Fibroblast of mammary gland (primary cell): ENCODE results near the gene HNRNPA1.

Experiments used
- DNase-seq: peaks from one replicate; pipeline ENCODE4 v3.0.0-alpha.2; 2010; ENCODE audit warnings: low read depth
- H3K4me3 ChIP-seq: 2 replicates; pipeline ENCODE4 v1.5.1; 2011; ENCODE audit warnings: low read depth, mild to moderate bottlenecking, low read length, moderate library complexity; ENCODE audit not compliant: control insufficient read depth
- TF ChIP-seq, protein P1 (sequence below): conservative IDR thresholded peaks from 2 replicates; pipeline ENCODE4 v1.5.1; 2011; ENCODE audit warnings: low read depth, low read length, inconsistent platforms; ENCODE audit not compliant: control insufficient read depth, insufficient read depth

The HNRNPA1 gene

GRCh38 chr12:54292083-54292930 lies 11.8 kb downstream of the HNRNPA1 start:
- H3K4me3 ChIP-seq: no peak overlapping the region
- TF ChIP-seq, protein P1, sequence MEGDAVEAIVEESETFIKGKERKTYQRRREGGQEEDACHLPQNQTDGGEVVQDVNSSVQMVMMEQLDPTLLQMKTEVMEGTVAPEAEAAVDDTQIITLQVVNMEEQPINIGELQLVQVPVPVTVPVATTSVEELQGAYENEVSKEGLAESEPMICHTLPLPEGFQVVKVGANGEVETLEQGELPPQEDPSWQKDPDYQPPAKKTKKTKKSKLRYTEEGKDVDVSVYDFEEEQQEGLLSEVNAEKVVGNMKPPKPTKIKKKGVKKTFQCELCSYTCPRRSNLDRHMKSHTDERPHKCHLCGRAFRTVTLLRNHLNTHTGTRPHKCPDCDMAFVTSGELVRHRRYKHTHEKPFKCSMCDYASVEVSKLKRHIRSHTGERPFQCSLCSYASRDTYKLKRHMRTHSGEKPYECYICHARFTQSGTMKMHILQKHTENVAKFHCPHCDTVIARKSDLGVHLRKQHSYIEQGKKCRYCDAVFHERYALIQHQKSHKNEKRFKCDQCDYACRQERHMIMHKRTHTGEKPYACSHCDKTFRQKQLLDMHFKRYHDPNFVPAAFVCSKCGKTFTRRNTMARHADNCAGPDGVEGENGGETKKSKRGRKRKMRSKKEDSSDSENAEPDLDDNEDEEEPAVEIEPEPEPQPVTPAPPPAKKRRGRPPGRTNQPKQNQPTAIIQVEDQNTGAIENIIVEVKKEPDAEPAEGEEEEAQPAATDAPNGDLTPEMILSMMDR: no peak
- no peak for DNase-seq

DNA sequence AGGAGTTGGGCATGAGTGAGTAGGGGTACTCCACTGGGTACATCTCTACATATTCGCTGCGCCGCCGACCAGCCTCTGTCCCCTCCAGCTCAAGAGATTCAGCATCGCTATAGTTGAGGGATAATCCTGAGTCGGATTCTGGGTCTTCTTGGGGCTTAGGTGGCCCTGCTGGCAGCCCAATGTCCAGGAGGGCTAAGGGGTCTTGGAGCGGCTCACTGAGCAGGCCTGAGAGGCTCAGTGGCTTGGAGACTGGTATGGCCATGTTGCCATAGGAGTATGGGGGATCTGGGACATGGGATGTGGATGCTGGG lies 12.4 kb downstream of the HNRNPA1 start:
- no peak overlapping the region for H3K4me3 ChIP-seq
- TF ChIP-seq, protein P1: no peak
- no peak for DNase-seq

DNA sequence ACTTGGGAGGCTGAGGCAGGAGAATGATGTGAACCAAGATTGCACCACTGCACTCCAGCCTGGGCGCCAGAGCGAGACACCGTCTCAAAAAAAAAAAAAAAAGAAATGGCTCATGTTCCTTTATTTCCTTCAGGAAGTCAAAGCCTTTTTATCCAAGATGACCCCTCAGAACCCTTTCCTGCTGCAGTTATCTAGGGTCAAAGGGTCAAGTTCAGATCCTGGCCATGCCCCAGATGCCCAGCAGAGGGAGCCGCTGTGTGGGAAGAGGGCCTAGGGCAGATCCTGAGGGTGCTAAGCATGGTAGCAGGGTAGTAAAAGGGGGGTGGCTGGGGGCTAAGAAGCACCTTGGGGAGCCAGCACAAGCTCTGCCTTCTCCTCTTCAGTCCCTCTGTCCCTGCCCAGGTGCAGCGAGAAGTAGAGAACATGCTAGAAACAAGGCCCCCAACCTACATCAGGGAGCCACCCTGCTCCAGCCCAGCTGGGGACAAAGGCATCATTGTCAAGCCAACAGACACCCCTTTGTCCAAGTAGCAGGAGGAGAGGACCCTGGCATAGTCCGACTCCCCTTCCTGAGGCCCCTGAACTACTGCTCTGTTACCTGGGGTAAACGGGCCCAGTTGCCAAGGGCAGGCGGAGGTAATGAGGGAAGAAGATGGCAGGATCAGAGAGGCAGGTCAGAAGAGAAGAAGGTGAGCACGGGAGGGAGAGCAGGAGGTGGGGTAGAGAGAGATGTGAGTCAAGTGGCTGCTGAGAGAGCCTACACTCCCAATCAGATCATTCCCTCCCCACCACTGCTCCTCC lies 13.8 kb downstream of the HNRNPA1 start:
- no peak overlapping the region for H3K4me3 ChIP-seq
- peak; percentile 44 for DNase-seq
- TF ChIP-seq, protein P1: peak; percentile 91

DNA sequence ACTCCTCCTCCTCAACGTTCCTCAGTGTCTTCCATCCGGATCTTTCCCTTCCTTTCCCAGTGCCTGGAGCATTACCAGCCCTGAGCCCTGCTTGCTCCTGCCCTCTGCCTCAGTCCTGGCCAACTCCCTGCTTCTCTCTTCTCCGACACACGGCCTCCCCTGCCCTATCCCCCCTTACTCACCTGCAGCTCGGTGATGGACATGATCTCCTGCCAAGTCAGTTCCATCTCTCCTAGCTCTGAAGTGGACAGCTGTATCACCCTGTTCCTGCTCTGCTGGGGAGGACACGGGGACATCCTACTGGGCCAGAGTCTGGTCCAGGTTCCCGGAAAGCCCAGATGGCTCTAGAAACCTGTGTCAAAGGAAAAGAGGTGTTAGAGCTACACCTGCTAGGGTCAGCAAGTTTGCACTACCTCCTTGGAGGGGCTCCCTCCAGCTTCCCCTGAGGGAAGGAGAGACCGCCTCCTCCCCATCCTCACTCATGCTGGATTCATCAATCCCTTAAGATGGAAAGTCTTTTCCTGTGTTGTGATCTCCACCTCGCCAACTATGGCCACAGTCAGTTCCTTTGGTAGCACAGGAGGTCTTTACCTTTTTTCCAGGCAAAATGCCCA lies 14.5 kb downstream of the HNRNPA1 start:
- TF ChIP-seq, protein P1: no peak
- H3K4me3 ChIP-seq: no peak overlapping the region
- no peak for DNase-seq

DNA sequence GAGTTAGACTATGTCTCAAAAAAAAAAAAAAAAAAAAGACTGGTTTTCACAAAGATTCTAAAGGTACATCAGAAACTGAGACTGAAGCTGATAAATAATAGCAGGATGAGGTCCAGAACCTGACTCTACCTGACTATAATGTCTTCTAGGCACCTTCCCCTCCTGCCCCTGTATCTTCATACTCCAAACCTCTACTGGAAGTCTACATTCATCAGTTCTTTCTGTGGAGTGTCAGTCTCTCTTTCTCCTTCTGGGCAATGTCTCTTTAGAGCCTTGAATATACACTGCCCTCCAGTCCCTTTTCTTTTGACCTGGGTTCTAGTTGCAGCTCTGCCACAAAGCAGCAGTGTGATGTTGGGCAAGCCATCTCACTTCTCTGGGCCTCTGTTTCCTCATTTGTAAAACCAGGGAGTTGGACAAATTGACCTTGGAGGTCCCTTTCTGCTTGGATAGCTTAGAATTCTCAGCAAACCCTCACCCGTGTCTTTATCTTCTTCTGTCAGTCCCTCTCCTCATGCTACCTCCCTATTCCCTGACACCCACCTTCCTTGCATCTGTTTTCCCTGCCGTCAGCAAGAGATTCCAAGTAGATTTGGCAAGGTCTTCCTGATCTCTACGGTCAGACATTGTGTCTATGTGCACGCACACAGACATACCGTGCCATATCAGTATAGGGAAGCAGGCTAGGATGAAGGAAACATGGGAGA lies 16.0 kb downstream of the HNRNPA1 start:
- H3K4me3 ChIP-seq: no peak overlapping the region
- no peak for DNase-seq
- TF ChIP-seq, protein P1: no peak

DNA sequence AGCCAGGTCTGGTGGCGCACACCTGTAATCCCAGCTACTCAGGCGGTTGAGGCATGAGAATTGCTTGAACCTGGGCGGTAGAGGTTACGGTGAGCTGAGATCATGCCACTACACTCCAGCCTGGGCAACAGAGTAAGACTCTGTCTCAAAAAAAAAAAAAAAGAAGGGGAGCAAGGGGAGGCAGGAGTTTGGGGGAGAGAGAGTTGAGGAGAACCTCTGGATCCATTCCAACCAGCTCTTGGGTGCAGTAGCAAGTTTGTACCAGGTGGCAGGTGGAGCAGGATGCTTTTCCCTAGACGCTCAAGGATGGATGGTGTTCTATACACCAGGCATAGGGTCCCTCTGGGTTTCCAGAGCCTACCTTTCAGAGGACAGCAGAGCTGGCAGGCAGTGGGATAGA lies 18.4 kb downstream of the HNRNPA1 start:
- no peak for DNase-seq
- H3K4me3 ChIP-seq: no peak overlapping the region
- TF ChIP-seq, protein P1: no peak
